Effector memory CD8-positive, alpha-beta T cell (primary cell): ENCODE data around the gene C16orf92.
"Not testable (repeated sequence)": the region's sequence is repeated elsewhere in the genome, so short reads cannot be mapped to it uniquely, and the experiment has no call there.

Source experiments
- ATAC-seq: fragments of 150-1000 bp; cut with Tn5 transposase; replicated peaks from 2 replicates; pipeline ENCODE4 v1.10.0; 2021; ENCODE audit warnings: mild to moderate bottlenecking, moderate library complexity
- DNase-seq, 3 experiments: peaks; one replicate each; pipeline ENCODE4 v3.0.0; 2021
- H3K27ac Mint-ChIP-seq, 2 donors: one replicate each; pipeline ENCODE4 v1.8.0; 2022; ENCODE audit warnings: mild to moderate bottlenecking in 2 of 2, mixed read lengths in 2 of 2, moderate library complexity in 2 of 2
- H3K27me3 Mint-ChIP-seq, 2 donors: one replicate each; pipeline ENCODE4 v1.8.0; 2022; ENCODE audit warnings: mixed read lengths in 2 of 2
- H3K36me3 Mint-ChIP-seq: one replicate; pipeline ENCODE4 v1.8.0; 2022; ENCODE audit warnings: mild to moderate bottlenecking, moderate library complexity, mixed read lengths; ENCODE audit not compliant: insufficient read depth
- H3K4me1 Mint-ChIP-seq, 2 donors: one replicate each; pipeline ENCODE4 v1.8.0; 2022; ENCODE audit warnings: low read depth in 2 of 2, mixed read lengths in 2 of 2
- H3K4me3 Mint-ChIP-seq, 2 donors: one replicate each; pipeline ENCODE4 v1.8.0; 2022; ENCODE audit warnings: mild to moderate bottlenecking in 2 of 2, mixed read lengths in 2 of 2, moderate library complexity in 2 of 2
- H3K9me3 Mint-ChIP-seq, 2 donors: one replicate each; pipeline ENCODE4 v1.8.0; 2022; ENCODE audit warnings: mixed read lengths in 2 of 2

C16orf92 gene

GRCh38 chr16:30015450-30015849 lies 7.5 kb upstream of the C16orf92 start:
- H3K36me3 Mint-ChIP-seq, ATAC-seq, H3K9me3 Mint-ChIP-seq, H3K4me1 Mint-ChIP-seq, DNase-seq, H3K27ac Mint-ChIP-seq, H3K4me3 Mint-ChIP-seq: not testable (repeated sequence)
- peaks cover 11 to 22% of the 10 kb centered on the region in 2 donors for H3K27me3 Mint-ChIP-seq

- DNase-seq (no peak), ATAC-seq (no peak)
- no peaks in the 10 kb centered on the region for H3K9me3 Mint-ChIP-seq
- peaks cover 14 to 15% of the 10 kb centered on the region in 2 donors for H3K4me1 Mint-ChIP-seq
- H3K27me3 Mint-ChIP-seq = peaks cover 6 to 13% of the 10 kb centered on the region in 2 donors
- H3K36me3 Mint-ChIP-seq = no peaks in the 10 kb centered on the region
- no peak overlapping the region for H3K4me3 Mint-ChIP-seq
- H3K27ac Mint-ChIP-seq = no peak overlapping the region
These were observed 6.3 kb upstream of the C16orf92 start for GRCh38 chr16:30016555-30017276.

GRCh38 chr16:30017277-30017656 lies 5.7 kb upstream of the C16orf92 start:
- Mint-ChIP-seq H3K9me3 (no peaks in the 10 kb centered on the region), H3K4me1 (peaks cover 9 to 11% of the 10 kb centered on the region in 2 donors), H3K27me3 (peaks cover under 1 to 8% of the 10 kb centered on the region in 2 donors), H3K36me3 (no peaks in the 10 kb centered on the region), H3K27ac (no peak overlapping the region), H3K4me3 (no peak overlapping the region)
- no peak for ATAC-seq
- no peak for DNase-seq

- H3K4me1 Mint-ChIP-seq = peaks cover 9 to 11% of the 10 kb centered on the region in 2 donors
- not testable (repeated sequence) for H3K9me3 Mint-ChIP-seq, ATAC-seq, H3K27me3 Mint-ChIP-seq, DNase-seq, H3K4me3 Mint-ChIP-seq, H3K27ac Mint-ChIP-seq, H3K36me3 Mint-ChIP-seq
These were observed 5.1 kb upstream of the C16orf92 start for GRCh38 chr16:30017937-30018336.

- H3K36me3 Mint-ChIP-seq = no peaks in the 10 kb centered on the region
- ATAC-seq = no peak
- peaks cover 0 to 8% of the 10 kb centered on the region in 2 donors for H3K27me3 Mint-ChIP-seq
- no peaks in the 10 kb centered on the region for H3K9me3 Mint-ChIP-seq
- no peak overlapping the region for H3K27ac Mint-ChIP-seq
- no peak overlapping the region for H3K4me3 Mint-ChIP-seq
- DNase-seq = no peak
- H3K4me1 Mint-ChIP-seq = peaks cover 9 to 11% of the 10 kb centered on the region in 2 donors
These were observed 4.3 kb upstream of the C16orf92 start for GRCh38 chr16:30018731-30019158.

GRCh38 chr16:30023586-30023985 lies 588 bp downstream of the C16orf92 start:
- Mint-ChIP-seq H3K9me3 (no peaks in the 10 kb centered on the region), H3K4me3 (no peak overlapping the region), H3K27me3 (peaks cover 33 to 46% of the 10 kb centered on the region in 2 donors), H3K36me3 (no peaks in the 10 kb centered on the region), H3K4me1 (peaks cover 9 to 12% of the 10 kb centered on the region in 2 donors), H3K27ac (no peak overlapping the region)
- DNase-seq (no peak), ATAC-seq (no peak)

GRCh38 chr16:30024451-30024850 lies 1.5 kb downstream of the C16orf92 start:
- Mint-ChIP-seq H3K4me1 (peaks cover 9 to 12% of the 10 kb centered on the region in 2 donors), H3K4me3 (no peak overlapping the region), H3K27me3 (peaks cover 41 to 54% of the 10 kb centered on the region in 2 donors), H3K36me3 (no peaks in the 10 kb centered on the region), H3K9me3 (no peaks in the 10 kb centered on the region), H3K27ac (no peak overlapping the region)
- ATAC-seq = no peak
- no peak for DNase-seq

GRCh38 chr16:30025156-30025555 lies 2.2 kb downstream of the C16orf92 start:
- no peak overlapping the region for H3K4me3 Mint-ChIP-seq
- no peaks in the 10 kb centered on the region for H3K9me3 Mint-ChIP-seq
- H3K4me1 Mint-ChIP-seq = peaks cover 9 to 12% of the 10 kb centered on the region in 2 donors
- no peaks in the 10 kb centered on the region for H3K36me3 Mint-ChIP-seq
- no peak overlapping the region for H3K27ac Mint-ChIP-seq
- no peak for ATAC-seq
- peaks cover 48 to 61% of the 10 kb centered on the region in 2 donors for H3K27me3 Mint-ChIP-seq
- DNase-seq = no peak

- DNase-seq (no peak), ATAC-seq (no peak)
- Mint-ChIP-seq H3K9me3 (no peaks in the 10 kb centered on the region), H3K27me3 (peaks cover 52 to 66% of the 10 kb centered on the region in 2 donors), H3K4me1 (peaks cover 9 to 14% of the 10 kb centered on the region in 2 donors), H3K27ac (no peak overlapping the region), H3K36me3 (no peaks in the 10 kb centered on the region), H3K4me3 (no peak overlapping the region)
These were observed 2.6 kb downstream of the C16orf92 start for GRCh38 chr16:30025574-30025973.

- Mint-ChIP-seq H3K4me1 (peaks cover under 1 to 9% of the 10 kb centered on the region in 2 donors), H3K27ac (peak overlapping the region; percentile 22 to 76), H3K9me3 (no peaks in the 10 kb centered on the region), H3K27me3 (peaks cover 54 to 73% of the 10 kb centered on the region in 2 donors), H3K4me3 (no peak overlapping the region), H3K36me3 (no peaks in the 10 kb centered on the region)
- DNase-seq (no peak), ATAC-seq (no peak)
These were observed 3.5 kb downstream of the C16orf92 start for GRCh38 chr16:30026449-30026848.

GRCh38 chr16:30027588-30028437 lies 4.8 kb downstream of the C16orf92 start:
- Mint-ChIP-seq H3K36me3 (no peaks in the 10 kb centered on the region), H3K9me3 (no peaks in the 10 kb centered on the region), H3K4me3 (no peak overlapping the region), H3K27ac (no peak overlapping the region), H3K27me3 (peaks cover 66 to 86% of the 10 kb centered on the region in 2 donors), H3K4me1 (peaks cover 5 to 9% of the 10 kb centered on the region in 2 donors)
- ATAC-seq (no peak), DNase-seq (no peak)

GRCh38 chr16:30028438-30029076 lies 5.6 kb downstream of the C16orf92 start:
- Mint-ChIP-seq H3K9me3 (no peaks in the 10 kb centered on the region), H3K4me1 (peaks cover 5 to 9% of the 10 kb centered on the region in 2 donors), H3K4me3 (peak overlapping the region in 1 of 2 donors; percentile 43), H3K27ac (no peak overlapping the region), H3K36me3 (no peaks in the 10 kb centered on the region), H3K27me3 (peaks cover 70 to 93% of the 10 kb centered on the region in 2 donors)
- DNase-seq = no peak
- ATAC-seq = peak; percentile 37

- no peak for ATAC-seq
- Mint-ChIP-seq H3K9me3 (no peaks in the 10 kb centered on the region), H3K27me3 (peaks cover 74 to 95% of the 10 kb centered on the region in 2 donors), H3K4me1 (peaks cover 5 to 8% of the 10 kb centered on the region in 2 donors), H3K27ac (no peak overlapping the region), H3K36me3 (no peaks in the 10 kb centered on the region), H3K4me3 (peak overlapping the region; percentile 40 to 71)
- no peak for DNase-seq
These were observed 7.2 kb downstream of the C16orf92 start for GRCh38 chr16:30030011-30030685.
